ENCODE data around the gene SYT8.

- TF ChIP-seq POLR2AphosphoS5 (IDR thresholded peaks at IDR 0.05; ENCODE audit: low read depth, low read length) (no peak), POLR2A (IDR thresholded peaks at IDR 0.05; ENCODE audit: low read depth, low read length) (no peak)
Observed at GRCh38 chr11:1839924-1840779, 5.4 kb downstream of the SYT8 start.

Measured in GM12891 (cell line).